ENCODE measurements around the gene ATP5MG.
A peak's percentile ranks its signal among the peaks of the same experiment; 100 is the strongest.
"Not testable (repeated sequence)": the region's sequence is repeated elsewhere in the genome, so short reads cannot be mapped to it uniquely, and the experiment has no call there.

The ATP5MG gene

DNA sequence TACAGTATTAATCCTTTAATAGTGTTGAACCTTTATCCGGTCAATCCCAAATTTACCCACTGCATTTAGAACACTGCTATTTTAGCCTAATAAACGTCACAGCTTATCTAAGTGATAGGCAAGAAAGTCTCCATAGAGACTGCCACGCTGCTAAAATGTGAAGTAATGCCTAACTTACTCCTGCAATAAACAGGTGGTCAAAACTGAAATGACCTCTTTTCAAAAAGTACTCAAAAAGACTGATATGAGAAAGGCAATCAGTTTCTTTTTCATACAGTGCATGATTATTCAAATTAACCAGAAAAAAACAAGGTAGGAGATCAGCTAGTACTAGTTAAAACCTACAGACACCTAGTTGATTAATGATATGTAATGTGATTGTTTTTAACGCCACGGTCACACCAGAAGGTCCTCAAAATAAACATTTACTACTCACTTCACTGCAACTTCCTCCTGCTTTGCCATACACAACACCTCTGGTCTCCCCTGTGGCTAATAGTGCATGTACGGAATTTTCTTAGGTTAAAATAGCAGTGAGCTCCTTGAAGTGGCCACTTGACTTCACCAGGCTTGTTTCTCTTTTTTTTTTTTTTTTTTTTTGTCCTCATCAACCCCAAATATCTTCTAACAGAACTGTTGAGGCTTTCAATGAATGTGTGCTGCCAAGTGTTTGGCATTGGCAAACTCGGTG is 8.8 kb downstream of the ATP5MG start:
- no peak for DNase-seq (ENCODE audit: low spot score)

DNA sequence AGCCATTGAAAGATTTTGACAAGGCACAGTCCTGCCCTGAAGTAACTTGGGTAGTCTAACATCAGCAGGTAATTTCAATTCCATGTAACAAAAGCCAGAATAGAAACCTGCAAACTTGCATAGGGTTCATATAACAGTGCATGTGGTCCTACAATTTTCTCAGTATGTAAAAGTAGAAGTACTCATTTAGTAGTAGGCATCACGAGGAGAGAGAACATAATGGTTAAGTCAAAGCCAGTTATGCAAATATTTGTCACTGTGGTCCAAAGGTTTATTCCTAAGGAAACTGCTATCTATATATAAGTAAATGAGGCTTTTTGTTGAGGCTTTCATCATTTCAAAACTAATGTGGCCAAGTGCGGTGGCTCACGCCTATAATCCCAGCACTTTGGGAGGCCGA is 10.1 kb downstream of the ATP5MG start:
- no peak for DNase-seq (ENCODE audit: low spot score)

DNA sequence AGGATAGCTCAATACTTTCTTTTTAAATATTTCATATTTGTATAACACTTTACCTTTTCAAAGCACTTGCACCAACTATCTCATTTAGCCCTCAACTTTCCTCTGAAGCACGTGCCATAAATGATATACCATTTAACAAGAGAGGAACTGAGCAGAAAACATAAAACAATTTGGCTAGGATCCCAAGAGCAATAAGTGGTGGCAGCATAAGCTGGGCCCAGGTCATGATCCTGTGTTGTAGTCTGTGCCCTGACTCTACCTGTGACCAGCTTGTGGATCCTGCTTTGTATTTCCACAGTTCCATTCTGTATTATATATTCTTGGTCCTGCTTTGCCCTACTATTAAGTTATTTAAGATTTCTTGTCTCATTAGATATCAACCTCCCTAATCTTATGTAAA is 11.5 kb downstream of the ATP5MG start:
- no peak for DNase-seq (ENCODE audit: low spot score)

DNA sequence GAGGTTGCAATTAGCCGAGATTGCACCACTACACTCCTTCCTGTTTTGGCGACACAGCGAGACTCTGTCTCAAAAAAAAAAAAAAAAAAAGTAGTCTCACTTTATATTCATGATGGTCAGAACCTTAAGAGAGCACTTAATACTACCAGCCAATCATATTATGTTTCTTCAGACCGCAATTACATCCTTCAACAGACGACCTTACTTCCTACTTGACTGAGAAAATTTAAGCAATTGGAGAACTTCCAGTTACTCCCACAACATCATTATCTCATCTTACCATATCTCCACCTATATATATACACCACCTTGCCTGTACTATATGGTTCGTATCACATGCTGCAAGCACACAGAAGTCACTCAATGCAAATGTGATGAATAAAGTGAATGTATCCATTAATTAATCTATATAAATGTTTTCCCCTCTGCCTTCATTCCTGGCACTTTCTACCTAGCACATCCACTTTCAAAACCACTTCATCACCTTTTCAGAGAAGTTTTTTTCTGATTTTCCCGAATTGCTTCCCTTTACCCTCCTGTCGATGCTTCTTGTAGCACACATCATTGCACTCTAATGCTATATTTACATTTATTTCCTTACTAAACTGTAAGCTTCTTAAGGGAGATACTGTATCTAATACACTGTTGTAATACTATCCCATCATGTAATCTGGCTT is 13.8 kb downstream of the ATP5MG start:
- no peak for DNase-seq (ENCODE audit: low spot score)

DNA sequence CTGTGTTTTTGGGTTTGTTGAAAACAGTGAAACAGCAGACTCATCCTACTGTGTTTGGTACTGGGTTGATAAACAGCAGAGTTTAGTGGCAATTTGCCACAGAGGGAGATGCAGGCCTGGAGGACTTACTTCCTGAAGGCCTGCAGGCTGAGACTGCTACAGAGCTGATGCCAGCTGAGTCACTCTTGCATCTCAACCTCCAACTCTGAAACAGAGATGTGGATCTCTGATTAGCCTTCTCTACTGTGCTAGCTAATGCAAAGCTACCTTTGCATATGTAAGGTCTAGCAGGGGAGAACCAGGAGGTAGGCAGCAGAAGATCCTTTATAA is 14.3 kb downstream of the ATP5MG start:
- DNase-seq (ENCODE audit: low spot score) = peak; percentile 83

DNA sequence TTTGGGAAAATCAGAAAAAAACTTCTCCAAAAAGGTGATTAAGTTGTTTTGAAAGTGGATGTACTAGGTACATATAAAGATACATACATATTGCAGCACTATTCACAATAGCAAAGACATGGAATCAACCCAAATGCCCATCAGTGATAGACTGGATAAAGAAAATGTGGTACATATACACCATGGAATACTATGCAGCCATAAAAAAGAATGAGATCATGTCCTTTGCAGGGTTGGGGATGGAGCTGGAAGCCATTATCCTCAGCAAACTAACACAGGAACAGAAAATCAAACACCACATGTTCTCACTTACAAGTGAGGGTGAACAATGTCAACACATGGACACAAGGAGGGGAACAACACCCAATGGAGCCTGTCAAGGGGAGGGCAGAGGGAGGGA is 15.5 kb downstream of the ATP5MG start:
- DNase-seq (ENCODE audit: low spot score) = not testable (repeated sequence)

DNA sequence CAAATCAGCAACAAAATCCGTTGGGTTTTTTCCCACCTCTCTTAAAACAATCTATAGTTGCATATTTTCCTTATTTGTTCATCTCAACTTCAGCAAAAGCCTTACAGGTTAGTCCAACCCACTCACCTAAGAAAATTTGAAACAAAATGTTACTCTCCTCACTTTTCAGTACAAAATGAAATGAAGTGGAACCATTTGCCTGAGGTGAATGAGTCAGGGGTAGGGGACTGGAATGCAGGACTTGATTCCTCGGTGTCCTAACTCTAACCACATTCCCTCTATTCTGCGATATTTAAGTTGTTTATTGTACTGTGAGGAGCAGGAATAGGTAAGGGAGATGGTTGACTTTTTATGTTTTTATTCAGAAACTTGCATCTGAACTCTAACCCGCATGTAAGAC is 16.4 kb downstream of the ATP5MG start:
- DNase-seq (ENCODE audit: low spot score) = no peak

DNA sequence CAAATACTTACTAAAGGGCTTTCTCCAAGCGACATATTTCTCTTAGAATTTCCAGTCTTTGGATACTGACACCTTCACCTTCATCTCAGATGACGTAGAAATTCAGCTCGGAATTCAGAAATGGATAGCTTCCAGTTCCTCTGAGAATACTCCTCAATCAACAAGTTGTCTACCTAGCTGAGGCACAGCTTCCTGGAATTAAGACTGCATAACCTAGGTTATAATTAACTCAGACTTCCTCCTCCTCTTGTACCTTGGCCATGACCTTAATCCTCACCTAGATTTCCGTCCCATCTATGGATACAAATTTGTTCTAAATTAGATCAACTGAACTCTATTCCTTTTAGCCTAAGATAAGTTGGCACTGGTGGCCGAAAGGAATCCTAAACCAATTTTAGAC is 17.4 kb downstream of the ATP5MG start:
- no peak for DNase-seq (ENCODE audit: low spot score)

DNA sequence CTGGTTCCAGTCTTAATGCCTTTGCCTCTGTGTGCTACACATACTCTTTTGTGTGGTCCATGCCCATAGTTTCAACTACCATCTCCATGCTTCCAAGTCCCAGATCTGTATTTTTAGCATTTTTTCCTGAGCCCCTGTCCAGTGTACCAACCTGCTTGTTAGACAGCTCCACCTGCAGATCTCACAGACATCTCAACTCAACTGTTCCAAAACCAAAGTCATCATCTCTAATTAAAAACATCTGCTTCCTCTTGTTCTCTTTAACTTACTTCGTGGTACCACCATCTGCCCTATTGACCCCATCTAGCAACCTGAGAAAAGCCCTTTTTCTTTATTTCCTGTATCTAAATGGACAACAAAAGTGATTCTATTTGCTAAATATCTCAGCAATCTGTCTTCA is 26.3 kb downstream of the ATP5MG start:
- no peak for DNase-seq (ENCODE audit: low spot score)

DNA sequence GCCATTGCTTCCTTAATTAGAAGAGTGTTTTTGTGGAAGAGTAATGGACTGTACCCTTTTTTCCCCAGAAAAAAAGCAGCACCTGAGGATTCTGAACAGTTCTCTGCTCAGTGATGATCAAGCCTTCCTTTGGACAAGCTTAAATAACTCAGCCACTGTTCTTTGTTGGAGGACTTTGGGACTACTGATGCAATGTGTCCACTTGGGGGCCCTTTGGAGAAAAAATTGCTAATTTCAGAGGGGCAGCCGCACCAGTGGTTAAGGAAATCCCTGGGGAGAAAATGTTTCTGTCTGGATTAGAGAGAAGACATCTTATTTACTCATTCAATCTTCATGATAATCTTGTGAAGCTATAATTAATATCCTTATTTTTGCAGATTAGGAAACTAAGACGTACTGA is 29.6 kb downstream of the ATP5MG start:
- peak; percentile 32 for DNase-seq (ENCODE audit: low spot score)

DNA sequence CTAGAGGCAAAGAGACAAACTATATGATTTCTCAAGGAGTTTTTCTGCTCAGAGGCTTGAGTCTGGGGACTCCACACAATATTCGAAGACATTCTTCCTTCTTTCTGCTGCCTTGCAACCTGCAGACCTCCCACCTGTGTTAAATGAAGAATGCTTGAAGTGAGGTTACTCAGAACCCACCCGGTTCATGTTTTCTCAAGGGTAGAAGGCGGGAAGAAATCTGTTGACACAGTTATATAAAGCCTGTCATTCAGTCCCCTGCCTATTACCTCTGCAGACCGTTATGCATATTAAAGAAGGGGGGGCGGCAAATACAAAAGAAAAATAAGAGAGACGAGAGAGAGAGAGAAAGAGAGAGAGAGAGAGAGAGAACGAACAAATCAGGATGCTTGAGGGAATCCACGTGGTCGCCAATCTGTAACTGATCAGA is 32.7 kb downstream of the ATP5MG start:
- DNase-seq (ENCODE audit: low spot score) = peak; percentile 26

DNA sequence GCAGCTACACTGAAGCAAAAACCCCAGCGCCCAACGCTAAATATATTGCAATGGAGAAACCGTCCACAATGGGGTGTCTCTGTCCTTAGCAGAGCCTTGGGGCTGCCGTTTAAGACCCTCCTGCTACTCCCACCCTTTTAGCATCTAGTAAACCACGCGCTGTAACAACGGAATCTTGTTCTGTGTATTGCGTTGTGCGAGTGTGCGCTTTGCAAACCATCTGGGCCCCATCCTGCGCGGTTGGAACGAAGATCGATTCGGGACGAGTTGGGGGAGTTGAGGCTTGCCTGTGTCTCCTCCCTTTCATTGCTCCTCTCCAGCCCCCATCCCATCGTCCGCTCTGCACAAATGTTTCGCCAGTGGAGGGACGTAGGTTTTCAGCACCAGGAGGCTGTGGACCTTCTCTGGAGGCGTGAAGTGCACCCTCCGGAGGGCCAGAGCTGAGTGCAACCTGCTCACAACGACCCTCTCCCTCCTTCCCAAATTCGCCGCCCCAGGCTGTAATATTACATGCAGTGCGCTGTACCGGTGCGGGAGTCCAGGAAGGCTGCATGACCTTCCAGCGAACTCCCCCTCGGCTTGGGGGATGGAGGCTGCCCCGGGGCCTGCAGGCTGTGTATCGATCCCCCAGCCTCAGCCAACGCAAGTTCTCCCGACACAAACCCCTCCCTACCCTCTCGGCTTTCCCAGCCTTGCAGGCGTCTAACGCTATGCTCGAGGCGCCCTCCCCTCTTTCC is 33.3 kb downstream of the ATP5MG start:
- peak; percentile 58 for DNase-seq (ENCODE audit: low spot score)

DNA sequence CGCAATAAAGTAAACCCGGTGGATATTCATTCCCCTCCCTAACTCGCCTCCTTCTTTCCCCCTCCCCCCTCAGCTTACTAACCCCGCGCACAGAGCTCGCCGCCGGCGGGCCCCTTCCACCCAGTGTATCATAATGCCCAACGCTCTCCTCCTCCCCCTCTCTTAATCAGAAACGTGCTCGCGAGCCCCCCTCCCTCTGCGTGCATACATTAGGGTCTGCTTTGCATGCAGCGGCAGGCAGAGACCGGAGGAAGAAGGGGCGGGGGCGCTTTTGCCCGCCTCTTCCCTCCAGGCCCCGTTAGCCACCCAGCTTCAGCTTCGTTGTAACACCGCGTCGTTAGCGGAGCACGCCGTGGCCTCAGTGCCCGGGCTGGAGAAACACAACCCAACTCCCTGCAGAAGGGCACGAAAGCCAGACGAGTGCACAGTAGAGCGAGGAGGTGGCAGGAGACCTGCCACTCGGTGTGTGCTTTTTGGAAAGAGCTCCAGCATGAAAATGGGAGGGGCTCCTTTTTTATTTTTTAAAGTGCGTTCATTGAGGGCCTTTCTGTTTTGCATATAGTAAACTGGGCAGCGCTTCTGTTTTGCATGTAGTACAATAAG is 34.0 kb downstream of the ATP5MG start:
- peak; percentile 70 for DNase-seq (ENCODE audit: low spot score)

DNA sequence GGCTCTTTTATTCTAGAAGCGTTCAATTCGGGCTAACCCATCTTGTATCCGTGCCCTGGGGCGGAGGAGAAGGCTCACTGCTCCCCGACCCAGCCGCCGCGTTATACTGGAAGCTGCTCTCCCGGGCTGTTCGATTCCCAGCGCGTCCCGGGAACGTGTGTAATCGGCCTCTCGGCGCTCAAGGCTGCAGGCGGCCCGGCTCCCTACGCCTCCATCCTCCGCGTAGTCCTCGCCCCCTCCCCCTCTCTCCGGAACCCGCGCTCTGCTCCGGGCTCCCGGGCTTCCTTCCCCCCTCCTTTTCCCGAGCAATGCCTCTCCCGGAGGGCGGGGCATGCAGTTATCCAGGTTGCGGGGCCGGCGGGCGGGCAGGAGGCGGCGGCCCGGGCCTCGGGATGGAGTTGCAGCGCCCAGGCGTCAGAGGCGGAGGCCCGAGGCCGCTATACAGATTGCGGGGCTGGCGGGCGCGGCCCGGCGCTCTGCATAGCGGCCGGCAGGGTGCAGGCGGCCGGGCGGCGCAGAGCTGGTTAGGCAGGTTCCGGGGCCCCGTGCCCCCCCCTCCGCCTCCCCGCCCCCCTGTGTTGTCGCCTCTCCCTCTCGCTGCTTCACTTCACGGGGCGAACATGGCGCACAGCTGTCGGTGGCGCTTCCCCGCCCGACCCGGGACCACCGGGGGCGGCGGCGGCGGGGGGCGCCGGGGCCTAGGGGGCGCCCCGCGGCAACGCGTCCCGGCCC is 34.7 kb downstream of the ATP5MG start, which contains the start of gene KMT2A:
Gene KMT2A, plus strand, starts transcription at position 600 of the 732 bp plus-strand sequence. Its CDS starts 21 bp downstream, at position 621.
- peak; percentile 96 for DNase-seq (ENCODE audit: low spot score)

DNA sequence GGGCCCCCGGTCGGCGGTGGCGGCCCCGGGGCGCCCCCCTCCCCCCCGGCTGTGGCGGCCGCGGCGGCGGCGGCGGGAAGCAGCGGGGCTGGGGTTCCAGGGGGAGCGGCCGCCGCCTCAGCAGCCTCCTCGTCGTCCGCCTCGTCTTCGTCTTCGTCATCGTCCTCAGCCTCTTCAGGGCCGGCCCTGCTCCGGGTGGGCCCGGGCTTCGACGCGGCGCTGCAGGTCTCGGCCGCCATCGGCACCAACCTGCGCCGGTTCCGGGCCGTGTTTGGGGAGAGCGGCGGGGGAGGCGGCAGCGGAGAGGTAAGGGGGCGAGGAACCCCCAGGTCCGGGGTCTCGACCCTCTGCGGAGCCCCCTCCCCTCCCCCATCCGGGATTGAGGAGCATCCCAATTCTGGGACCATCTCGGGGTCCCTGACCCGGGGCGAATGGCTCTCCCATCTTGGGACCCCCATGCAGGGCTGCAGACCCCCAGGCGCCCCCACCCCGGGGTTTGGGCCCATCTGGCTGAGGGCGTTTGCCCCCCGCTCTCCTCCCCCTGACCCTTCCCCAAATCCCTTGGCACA is 35.3 kb downstream of the ATP5MG start:
- DNase-seq (ENCODE audit: low spot score) = peak; percentile 54

DNA sequence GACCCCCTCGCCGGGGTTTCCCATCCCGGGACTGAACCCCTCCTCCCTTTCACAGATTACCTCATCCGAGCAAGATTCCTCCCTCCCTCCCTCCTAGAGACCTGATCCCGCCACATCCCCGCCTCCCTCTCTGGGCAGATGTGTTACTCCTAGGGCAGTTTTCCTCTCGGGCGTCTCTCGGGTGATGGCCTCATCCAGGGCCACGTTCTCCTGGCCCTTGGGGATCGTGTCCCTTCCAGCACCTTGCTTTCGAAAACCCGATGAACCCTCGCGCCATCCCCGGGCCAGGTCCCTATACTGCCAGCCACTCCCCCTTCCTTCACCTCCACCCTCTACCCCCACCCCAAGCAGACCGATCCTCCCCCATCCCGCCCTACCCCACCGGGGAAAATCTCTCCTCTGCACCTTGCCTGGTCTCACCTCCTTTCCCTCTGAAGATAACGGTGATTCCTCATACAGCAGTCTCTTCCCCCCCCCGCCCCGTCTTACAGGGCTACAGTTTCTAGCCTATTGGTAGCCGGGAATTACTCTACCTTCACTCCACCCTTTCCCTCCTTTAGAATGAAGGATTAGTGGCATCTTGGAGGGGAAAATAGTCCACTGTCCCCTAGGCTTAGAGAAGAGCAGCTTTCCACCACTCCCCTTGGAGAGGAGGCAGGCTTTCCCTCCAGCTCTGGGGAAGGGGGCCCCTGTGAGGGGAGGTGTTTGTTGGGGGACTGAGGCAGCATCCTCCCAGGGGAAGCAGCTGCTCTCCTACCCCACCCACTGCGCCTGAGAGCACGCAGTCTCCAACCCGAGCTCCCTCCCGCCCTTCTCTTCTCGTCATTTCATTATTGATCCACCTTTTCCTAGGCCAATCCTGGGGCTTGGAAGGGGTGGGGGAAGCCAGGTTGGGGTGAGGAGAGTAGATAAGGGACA is 36.1 kb downstream of the ATP5MG start:
- peak; percentile 62 for DNase-seq (ENCODE audit: low spot score)

DNA sequence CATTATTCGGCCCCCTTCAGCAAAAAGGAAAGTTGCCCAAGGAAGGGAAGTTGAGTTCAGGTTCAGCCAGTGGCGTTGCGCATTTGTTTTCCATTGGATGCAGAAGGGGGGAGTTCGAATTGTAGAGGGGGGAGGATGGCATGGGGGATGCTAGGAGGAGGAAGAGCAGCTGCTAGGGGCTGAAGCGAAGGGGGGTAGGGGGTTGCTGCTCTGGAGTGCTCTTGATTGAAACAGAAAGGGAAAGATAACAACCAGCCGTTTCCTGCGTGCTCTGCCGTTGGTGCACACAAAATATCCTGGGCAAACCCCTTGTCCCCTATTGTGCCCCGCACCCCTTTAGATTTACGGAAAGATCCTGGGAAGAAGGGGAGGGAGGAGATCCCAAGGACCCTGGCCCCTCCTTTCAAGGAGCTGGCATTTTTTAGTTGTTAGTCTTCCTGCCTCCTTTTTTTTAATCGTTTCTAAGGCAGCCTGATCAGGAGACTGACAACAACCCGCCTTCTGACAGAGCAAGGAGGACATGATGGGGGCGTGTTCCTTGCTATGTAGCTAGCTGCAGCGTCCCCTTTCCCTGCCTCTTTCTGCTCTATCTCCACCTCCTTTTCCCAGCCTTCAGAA is 37.0 kb downstream of the ATP5MG start:
- DNase-seq (ENCODE audit: low spot score) = peak; percentile 86

DNA sequence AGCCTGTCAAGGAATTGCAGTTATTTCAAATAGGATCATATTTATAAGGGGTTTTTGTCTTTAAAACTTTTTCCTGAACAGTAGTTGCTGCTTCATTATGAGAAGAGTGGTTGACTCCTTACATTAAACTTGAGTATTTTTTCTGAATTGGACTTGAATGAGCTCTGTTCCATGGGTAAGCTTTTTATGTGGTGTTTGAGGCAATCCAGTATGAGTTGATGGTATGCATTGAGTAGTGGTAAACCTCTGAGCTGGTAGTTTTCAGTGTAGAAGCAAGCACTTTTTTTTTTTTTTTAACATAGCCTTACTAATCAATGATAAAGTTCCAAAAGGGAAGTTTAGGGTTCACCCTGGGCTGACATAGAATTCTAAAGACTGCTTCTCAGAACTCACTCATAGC is 38.2 kb downstream of the ATP5MG start:
- no peak for DNase-seq (ENCODE audit: low spot score)

DNA sequence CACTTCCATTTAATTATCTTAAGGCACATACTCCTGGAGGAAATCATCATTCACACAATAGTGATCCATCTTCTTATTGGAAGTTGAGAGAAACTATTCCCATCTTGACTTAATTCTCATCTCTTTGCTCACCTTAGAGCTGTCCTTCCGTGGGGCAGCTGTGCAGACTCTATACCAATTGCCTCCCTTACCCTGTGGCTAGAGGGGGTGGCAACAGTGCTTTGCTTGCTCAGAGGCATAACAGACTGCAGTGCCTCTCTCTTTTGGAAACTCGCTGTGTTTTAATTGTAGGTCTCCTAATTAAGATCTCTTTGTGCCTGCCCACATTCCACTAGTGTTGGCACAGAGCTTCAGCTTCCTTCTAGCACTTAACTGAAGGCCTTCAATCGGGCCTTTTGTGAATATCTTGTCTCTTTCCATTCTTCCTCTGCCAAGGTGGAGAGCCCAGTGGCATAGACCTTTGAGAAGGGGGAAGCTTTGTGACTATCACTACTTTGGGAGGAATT is 40.4 kb downstream of the ATP5MG start:
- DNase-seq (ENCODE audit: low spot score) = no peak

DNA sequence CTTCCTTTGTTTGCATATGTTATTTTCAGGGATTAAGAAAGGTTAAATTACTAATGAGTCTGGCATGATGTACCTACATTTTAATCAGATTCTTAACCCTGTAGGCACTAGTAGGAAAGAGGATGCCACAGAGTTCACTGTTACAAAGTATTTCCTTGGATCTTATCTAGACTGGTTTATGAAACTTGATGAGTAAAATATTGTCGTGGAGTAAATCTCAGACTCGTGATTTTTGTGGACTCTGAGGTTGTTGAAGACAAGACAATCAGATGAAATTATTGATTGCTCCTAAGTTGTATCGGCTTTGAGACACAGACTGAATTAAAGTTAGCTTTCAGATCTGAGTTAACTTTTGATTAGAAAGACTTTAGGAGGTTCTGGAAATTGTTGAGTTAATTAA is 40.9 kb downstream of the ATP5MG start:
- DNase-seq (ENCODE audit: low spot score) = no peak
